GM10266 (cell line): ENCODE measurements around the gene DBET.
A peak's percentile ranks its signal among the peaks of the same experiment; 100 is the strongest.
"Not testable (repeated sequence)": the region's sequence is repeated elsewhere in the genome, so short reads cannot be mapped to it uniquely, and the experiment has no call there.

ENCODE experiments used
- DNase-seq: peaks from one replicate; pipeline ENCODE4 v3.0.0; 2012; ENCODE audit errors: extremely low spot score

Gene DBET

GRCh38 chr4:190095335-190095734 lies 31.0 kb downstream of the DBET start:
- not testable (repeated sequence) for DNase-seq

GRCh38 chr4:190099605-190100004 lies 35.3 kb downstream of the DBET start:
- not testable (repeated sequence) for DNase-seq

GRCh38 chr4:190101525-190101924 lies 37.2 kb downstream of the DBET start:
- DNase-seq, result not testable (repeated sequence)

GRCh38 chr4:190106191-190106590 lies 41.9 kb downstream of the DBET start:
- DNase-seq, result not testable (repeated sequence)

GRCh38 chr4:190106611-190107480 lies 42.5 kb downstream of the DBET start:
- not testable (repeated sequence) for DNase-seq

GRCh38 chr4:190107766-190108485 lies 43.6 kb downstream of the DBET start:
- peak; percentile 2 for DNase-seq

GRCh38 chr4:190108756-190109155 lies 44.5 kb downstream of the DBET start:
- peak; percentile 1 for DNase-seq

- DNase-seq, result peak; percentile 1
Measured at GRCh38 chr4:190109390-190110011, 45.2 kb downstream of the DBET start.

GRCh38 chr4:190110033-190110432 lies 45.7 kb downstream of the DBET start:
- DNase-seq, result peak; percentile 0

GRCh38 chr4:190110570-190111295 lies 46.4 kb downstream of the DBET start:
- DNase-seq, result peak; percentile 1

GRCh38 chr4:190112879-190113278 lies 48.6 kb downstream of the DBET start:
- DNase-seq, result not testable (repeated sequence)

GRCh38 chr4:190114991-190115390 lies 50.7 kb downstream of the DBET start:
- not testable (repeated sequence) for DNase-seq
